ENCODE data around the gene ALX4. TPM values are rescaled to one million over a fixed set of nuclear protein-coding genes. Genes with fewer than 3 reads are reported as not detected.

Gene ALX4
- total and polyA plus RNA-seq, 2 donors (not counting 3 experiments of a cell fraction or from before 2014, with no cell fraction given) = not detected

- intact Hi-C loops (cut with micrococcal nuclease) (no loop called here), dilution Hi-C loops (cut with MboI; ENCODE audit: extremely low pct_ligation_motif_present, low sequenced_read_pairs) (no loop called here)
- H3K4me3 ChIP-seq (replicated peaks in 1 of 3; ENCODE audit: insufficient read depth in 1 of 3, low read depth in 1 of 3, low read length in 3 of 3) = no peak overlapping the region
- H3K79me2 ChIP-seq (ENCODE audit: control insufficient read depth, insufficient read depth, low read length) = no peaks in the 10 kb centered on the region
- no peak for DNase-seq (ENCODE audit: low read depth, low spot score)
- no peaks in the 10 kb centered on the region for H3K36me3 ChIP-seq (ENCODE audit: control insufficient read depth in 2 of 2, extremely low read depth in 1 of 2, insufficient read depth in 2 of 2, low read length in 2 of 2)
- no peak for FAIRE-seq
- BruUV-seq (replicated peaks) = no TSS peak
- ChIA-PET POLR2A (no interaction called here), CTCF (interaction anchor here (1.5 to 2.2 kb wide), 2 partner anchors 8 to 20 kb away, joined by 5 to 7 read pairs; no protein-coding TSS in a partner anchor)
- H3K9me1 ChIP-seq (replicated peaks; ENCODE audit: control insufficient read depth, extremely low read depth, insufficient read depth, low read length) = no peaks in the 10 kb centered on the region
- TF ChIP-seq CTCF (IDR thresholded peaks at IDR 0.05; ENCODE audit: extremely low read depth in 1 of 2, insufficient read depth in 1 of 2, low read depth in 1 of 2, low read length in 2 of 2) (no peak), MYC (IDR thresholded peaks at IDR 0.05; ENCODE audit: low read depth, low read length) (no peak), POLR2A (IDR thresholded peaks at IDR 0.05; ENCODE audit: low read depth, low read length) (no peak), GATA2 (IDR thresholded peaks at IDR 0.05; ENCODE audit: insufficient read depth, insufficient read length, low read depth, low read length) (no peak), EZH2 (IDR thresholded peaks at IDR 0.05; ENCODE audit: borderline replicate concordance, low read depth, low read length, severe bottlenecking) (no peak), FOS (IDR thresholded peaks at IDR 0.05; ENCODE audit: borderline replicate concordance, insufficient read depth, low read length) (no peak), POLR2AphosphoS5 (IDR thresholded peaks at IDR 0.05; ENCODE audit: insufficient read depth, low read depth, low read length) (no peak), MAX (IDR thresholded peaks at IDR 0.05; ENCODE audit: insufficient read depth, insufficient read length) (no peak), JUN (IDR thresholded peaks at IDR 0.05; ENCODE audit: borderline replicate concordance, insufficient read depth, insufficient read length, low read depth) (no peak)
- no peaks in the 10 kb centered on the region for H4K20me1 ChIP-seq (replicated peaks; ENCODE audit: control insufficient read depth, extremely low read depth, insufficient read depth, low read length)
- peaks cover 20% of the 10 kb centered on the region for H3K4me1 ChIP-seq (ENCODE audit: control insufficient read depth, extremely low read depth, insufficient read depth, low read length)
- H3K27me3 ChIP-seq (ENCODE audit: control insufficient read depth in 2 of 2, insufficient read depth in 2 of 2, low read length in 2 of 2) = no peaks in the 10 kb centered on the region
- H3K4me2 ChIP-seq (ENCODE audit: insufficient read depth, low read length) = no peak overlapping the region
- no peaks in the 10 kb centered on the region for H3K9me3 ChIP-seq (replicated peaks; ENCODE audit: control insufficient read depth, insufficient read depth, low read length)
- no peak overlapping the region for H3K27ac ChIP-seq (ENCODE audit: insufficient read depth, low read depth, low read length)
- H3K9ac ChIP-seq (replicated peaks; ENCODE audit: extremely low read depth, insufficient read depth, low read length) = no peak overlapping the region
- no peak overlapping the region for H2AFZ ChIP-seq (ENCODE audit: low read depth, low read length)
Measured at GRCh38 chr11:44266056-44266780, 43.7 kb downstream of the ALX4 start.

Data from endothelial cell of umbilical vein (primary cell).